ENCODE results near the gene RPL37A.

DNA sequence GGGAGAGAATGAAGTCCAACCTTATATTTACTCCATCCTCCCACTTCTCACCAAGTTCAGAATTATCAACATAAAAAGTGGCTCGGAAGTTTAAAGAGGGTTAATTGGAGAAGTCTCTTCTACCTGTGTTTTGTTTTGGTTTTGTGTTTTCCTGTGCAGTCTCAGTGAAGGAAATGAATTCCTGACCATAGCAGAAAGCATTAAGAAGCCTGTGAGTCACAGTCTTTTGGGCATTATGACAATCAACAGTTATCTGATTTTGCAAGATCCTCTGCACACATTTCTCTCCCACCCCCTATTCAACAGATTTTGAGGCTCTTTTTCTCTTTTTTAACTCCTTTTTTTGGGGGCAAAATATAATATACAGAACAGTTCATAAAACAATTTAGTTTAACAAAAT is 8.6 kb upstream of the RPL37A start:
- no peak for TF ChIP-seq CTCF (IDR thresholded peaks at IDR 0.05)
- no peak for TF ChIP-seq POLR2A (IDR thresholded peaks at IDR 0.05)
